ENCODE data around the gene KCNJ18.
"Not testable (repeated sequence)": the region's sequence is repeated elsewhere in the genome, so short reads cannot be mapped to it uniquely, and the experiment has no call there.

Gene KCNJ18

GRCh38 chr17:21715877-21716276, 23.6 kb downstream of the KCNJ18 start:
- ATAC-seq (replicated peaks; ENCODE audit: extremely low read depth, poor library complexity, severe bottlenecking); H3K9me3 Mint-ChIP-seq; H3K27me3 Mint-ChIP-seq; H3K27ac Mint-ChIP-seq (ENCODE audit: low read depth); H3K4me1 Mint-ChIP-seq; H3K4me3 Mint-ChIP-seq; DNase-seq (ENCODE audit: low spot score in 2 of 2); H3K36me3 Mint-ChIP-seq (ENCODE audit: insufficient read depth): not testable (repeated sequence)

- H3K4me3 Mint-ChIP-seq; DNase-seq (ENCODE audit: low spot score in 2 of 2); ATAC-seq (replicated peaks; ENCODE audit: extremely low read depth, poor library complexity, severe bottlenecking); H3K36me3 Mint-ChIP-seq (ENCODE audit: insufficient read depth); H3K9me3 Mint-ChIP-seq; H3K4me1 Mint-ChIP-seq; H3K27ac Mint-ChIP-seq (ENCODE audit: low read depth): not testable (repeated sequence)
- peaks cover 23% of the 10 kb centered on the region for H3K27me3 Mint-ChIP-seq
Observed at GRCh38 chr17:21718971-21719370, 26.6 kb downstream of the KCNJ18 start.

- not testable (repeated sequence) for H3K36me3 Mint-ChIP-seq (ENCODE audit: insufficient read depth); H3K4me3 Mint-ChIP-seq; DNase-seq (ENCODE audit: low spot score in 2 of 2); H3K9me3 Mint-ChIP-seq; H3K4me1 Mint-ChIP-seq; H3K27ac Mint-ChIP-seq (ENCODE audit: low read depth); ATAC-seq (replicated peaks; ENCODE audit: extremely low read depth, poor library complexity, severe bottlenecking)
- peaks cover 23% of the 10 kb centered on the region for H3K27me3 Mint-ChIP-seq
Observed at GRCh38 chr17:21719511-21720226, 27.3 kb downstream of the KCNJ18 start.

GRCh38 chr17:21720566-21720965, 28.2 kb downstream of the KCNJ18 start:
- not testable (repeated sequence) for H3K27ac Mint-ChIP-seq (ENCODE audit: low read depth); H3K4me3 Mint-ChIP-seq; H3K9me3 Mint-ChIP-seq; DNase-seq (ENCODE audit: low spot score in 2 of 2); H3K4me1 Mint-ChIP-seq; ATAC-seq (replicated peaks; ENCODE audit: extremely low read depth, poor library complexity, severe bottlenecking); H3K36me3 Mint-ChIP-seq (ENCODE audit: insufficient read depth)
- peaks cover 23% of the 10 kb centered on the region for H3K27me3 Mint-ChIP-seq

- H3K36me3 Mint-ChIP-seq (ENCODE audit: insufficient read depth); H3K9me3 Mint-ChIP-seq; ATAC-seq (replicated peaks; ENCODE audit: extremely low read depth, poor library complexity, severe bottlenecking); H3K4me3 Mint-ChIP-seq; DNase-seq (ENCODE audit: low spot score in 2 of 2); H3K27ac Mint-ChIP-seq (ENCODE audit: low read depth); H3K4me1 Mint-ChIP-seq: not testable (repeated sequence)
- H3K27me3 Mint-ChIP-seq, result peaks cover 23% of the 10 kb centered on the region
Observed at GRCh38 chr17:21722268-21722667, 29.9 kb downstream of the KCNJ18 start.

GRCh38 chr17:21724216-21725006, 32.1 kb downstream of the KCNJ18 start:
- not testable (repeated sequence) for ATAC-seq (replicated peaks; ENCODE audit: extremely low read depth, poor library complexity, severe bottlenecking)

GRCh38 chr17:21731076-21731475, 38.8 kb downstream of the KCNJ18 start:
- not testable (repeated sequence) for H3K4me3 Mint-ChIP-seq; DNase-seq (ENCODE audit: low spot score in 2 of 2); H3K27ac Mint-ChIP-seq (ENCODE audit: low read depth); H3K4me1 Mint-ChIP-seq; H3K36me3 Mint-ChIP-seq (ENCODE audit: insufficient read depth); H3K27me3 Mint-ChIP-seq; ATAC-seq (replicated peaks; ENCODE audit: extremely low read depth, poor library complexity, severe bottlenecking); H3K9me3 Mint-ChIP-seq

More at GRCh38 chr17:21724216-21725006, 32.1 kb downstream of the KCNJ18 start:
- not testable (repeated sequence) for DNase-seq (ENCODE audit: low spot score in 2 of 2); H3K9me3 Mint-ChIP-seq; H3K4me1 Mint-ChIP-seq; H3K27ac Mint-ChIP-seq (ENCODE audit: low read depth); H3K4me3 Mint-ChIP-seq; H3K36me3 Mint-ChIP-seq (ENCODE audit: insufficient read depth)
- H3K27me3 Mint-ChIP-seq, result peaks cover 22% of the 10 kb centered on the region

GRCh38 chr17:21733931-21734330, 41.6 kb downstream of the KCNJ18 start:
- not testable (repeated sequence) for DNase-seq (ENCODE audit: low spot score in 2 of 2); H3K36me3 Mint-ChIP-seq (ENCODE audit: insufficient read depth); H3K27me3 Mint-ChIP-seq; ATAC-seq (replicated peaks; ENCODE audit: extremely low read depth, poor library complexity, severe bottlenecking); H3K9me3 Mint-ChIP-seq; H3K4me3 Mint-ChIP-seq; H3K27ac Mint-ChIP-seq (ENCODE audit: low read depth); H3K4me1 Mint-ChIP-seq

GRCh38 chr17:21735814-21736213, 43.5 kb downstream of the KCNJ18 start:
- H3K27ac Mint-ChIP-seq (ENCODE audit: low read depth); H3K36me3 Mint-ChIP-seq (ENCODE audit: insufficient read depth); ATAC-seq (replicated peaks; ENCODE audit: extremely low read depth, poor library complexity, severe bottlenecking); H3K27me3 Mint-ChIP-seq; H3K4me3 Mint-ChIP-seq; H3K9me3 Mint-ChIP-seq; DNase-seq (ENCODE audit: low spot score in 2 of 2); H3K4me1 Mint-ChIP-seq: not testable (repeated sequence)

- H3K4me1 Mint-ChIP-seq; ATAC-seq (replicated peaks; ENCODE audit: extremely low read depth, poor library complexity, severe bottlenecking); DNase-seq (ENCODE audit: low spot score in 2 of 2); H3K27me3 Mint-ChIP-seq; H3K4me3 Mint-ChIP-seq; H3K9me3 Mint-ChIP-seq; H3K36me3 Mint-ChIP-seq (ENCODE audit: insufficient read depth); H3K27ac Mint-ChIP-seq (ENCODE audit: low read depth): not testable (repeated sequence)
Observed at GRCh38 chr17:21737015-21737580, 44.8 kb downstream of the KCNJ18 start.

- H3K4me3 Mint-ChIP-seq; H3K27ac Mint-ChIP-seq (ENCODE audit: low read depth); H3K27me3 Mint-ChIP-seq; ATAC-seq (replicated peaks; ENCODE audit: extremely low read depth, poor library complexity, severe bottlenecking); DNase-seq (ENCODE audit: low spot score in 2 of 2); H3K36me3 Mint-ChIP-seq (ENCODE audit: insufficient read depth); H3K4me1 Mint-ChIP-seq; H3K9me3 Mint-ChIP-seq: not testable (repeated sequence)
Observed at GRCh38 chr17:21738241-21738640, 45.9 kb downstream of the KCNJ18 start.

- ATAC-seq (replicated peaks; ENCODE audit: extremely low read depth, poor library complexity, severe bottlenecking); H3K36me3 Mint-ChIP-seq (ENCODE audit: insufficient read depth); H3K27ac Mint-ChIP-seq (ENCODE audit: low read depth); H3K9me3 Mint-ChIP-seq; H3K4me3 Mint-ChIP-seq; H3K27me3 Mint-ChIP-seq; H3K4me1 Mint-ChIP-seq; DNase-seq (ENCODE audit: low spot score in 2 of 2): not testable (repeated sequence)
Observed at GRCh38 chr17:21738877-21739474, 46.7 kb downstream of the KCNJ18 start.

Measured in central memory CD8-positive, alpha-beta T cell (primary cell).